HepG2 (cell line): ENCODE data around the gene RNF14. TPM values are rescaled to one million over a fixed set of nuclear protein-coding genes. Genes with fewer than 3 reads are reported as not detected.

Source experiments
- ATAC-seq: fragments of 200-7000 bp; cut with Tn5 transposase; 3 replicates; pipeline ENCODE4 v1.9.1; 2020; ENCODE audit warnings: mild to moderate bottlenecking, moderate library complexity
- BruUV-seq: library from RNA; stranded (reverse); fragments of 400-500 nt; replicated peaks from 2 replicates; lab custom pipeline; 2021; lab: Mats Ljungman, UMichigan
- CTCF ChIA-PET: fragments of 300-600 bp; formaldehyde crosslinking; extraction: SDS; loops from one replicate; lab custom pipeline; 2021; ENCODE audit warnings: low total read pairs, inconsistent platforms, low intra/inter-chr PET ratio; lab: Yijun Ruan, JAX
- POLR2A ChIA-PET: fragments of 350-600 bp; sonication (Branson Sonifier 250); formaldehyde crosslinking; loops from one replicate; lab custom pipeline; 2020; ENCODE audit warnings: antibody characterized with exemption, inconsistent platforms; lab: Yijun Ruan, JAX
- DNase-seq: peaks from one replicate; pipeline ENCODE4 v3.0.0-alpha.2; 2015; ENCODE audit warnings: low spot score
- FAIRE-seq: peaks from 3 replicates; lab custom pipeline; 2011; peaks lifted over from hg19 to GRCh38; lab: Jason Lieb, UNC
- H2AFZ ChIP-seq: one replicate; pipeline ENCODE4 v1.6.1; 2011; ENCODE audit warnings: low read length, inconsistent platforms
- H3K27ac ChIP-seq: fragments of 300-600 bp; 3 replicates; pipeline ENCODE4 v1.8.0; 2011; ENCODE audit warnings: mixed run types, mild to moderate bottlenecking, mixed read lengths, low read length, inconsistent platforms; ENCODE audit not compliant: insufficient read depth; ENCODE audit errors: extremely low read length
- H3K27me3 ChIP-seq, 2 experiments: fragments of 200-600 bp in 1 of 2; 2 replicates in 1 of 2; 3 replicates in 1 of 2; pipeline versions ENCODE4 v1.6.0 to v1.8.0; 2011; ENCODE audit warnings: low read length in 2 of 2, mild to moderate bottlenecking in 2 of 2, moderate library complexity in 2 of 2, inconsistent platforms in 1 of 2; ENCODE audit not compliant: insufficient read depth in 2 of 2, control insufficient read depth in 1 of 2
- H3K36me3 ChIP-seq, 2 experiments: fragments of 200-600 bp in 1 of 2; replicated peaks in 1 of 2; 2 replicates in 1 of 2; 3 replicates in 1 of 2; pipeline versions ENCODE4 v1.5.1 to v1.8.0; 2011; ENCODE audit warnings: low read length in 2 of 2, inconsistent platforms in 1 of 2; ENCODE audit not compliant: insufficient read depth in 2 of 2, control insufficient read depth in 1 of 2
- H3K4me1 ChIP-seq: 2 replicates; pipeline ENCODE4 v1.5.1; 2012; ENCODE audit warnings: low read length, inconsistent platforms; ENCODE audit not compliant: insufficient read depth
- H3K4me2 ChIP-seq: 2 replicates; pipeline ENCODE4 v1.6.0; 2011; ENCODE audit warnings: low read depth, low read length, inconsistent platforms
- H3K4me3 ChIP-seq, 3 experiments: fragments of 200-600 bp in 1 of 3; sonication (generic), shearing (Covaris generic) in 1 of 3; replicated peaks in 1 of 3; 2 replicates each; pipeline ENCODE4 v1.5.1; 2011 to 2016; ENCODE audit warnings: low read length in 3 of 3, inconsistent platforms in 2 of 3, low read depth in 2 of 3, mild to moderate bottlenecking in 2 of 3, control low read depth in 1 of 3, mixed read lengths in 1 of 3; ENCODE audit not compliant: insufficient read depth in 1 of 3
- H3K79me2 ChIP-seq: one replicate; pipeline ENCODE4 v1.6.1; 2011; ENCODE audit warnings: low read length, inconsistent platforms; ENCODE audit not compliant: insufficient read depth
- H3K9ac ChIP-seq: 2 replicates; pipeline ENCODE4 v1.6.0; 2011; ENCODE audit warnings: mild to moderate bottlenecking, low read depth, low read length, inconsistent platforms; ENCODE audit not compliant: insufficient read depth
- H3K9me3 ChIP-seq: 2 replicates; pipeline ENCODE4 v1.5.1; 2012; ENCODE audit warnings: mild to moderate bottlenecking, low read length
- H4K20me1 ChIP-seq: 2 replicates; pipeline ENCODE4 v1.6.0; 2011; ENCODE audit warnings: inconsistent platforms, mild to moderate bottlenecking, low read length, moderate library complexity; ENCODE audit not compliant: insufficient read depth
- GFI1 ChIP-seq: sonication (generic); formaldehyde crosslinking; IDR thresholded peaks from 2 replicates; pipeline ENCODE4 v1.5.0; 2020; ENCODE audit warnings: missing genetic modification reagents, mild to moderate bottlenecking, borderline replicate concordance
- U2AF1 ChIP-seq: fragments of 200-400 bp; formaldehyde crosslinking; optimal IDR thresholded peaks from 2 replicates; pipeline ENCODE3; 2017; ENCODE audit warnings: mild to moderate bottlenecking, low read depth, low read length
- ZBTB38 ChIP-seq: sonication (generic); formaldehyde crosslinking; IDR thresholded peaks from 2 replicates; pipeline ENCODE4 v1.5.1; 2020; ENCODE audit warnings: mild to moderate bottlenecking, missing genetic modification reagents
- ZNF256 ChIP-seq: sonication (generic); formaldehyde crosslinking; conservative IDR thresholded peaks from 2 replicates; pipeline ENCODE4 v1.4.0; 2020; ENCODE audit warnings: missing genetic modification reagents
- ZNF326 ChIP-seq: sonication (generic); formaldehyde crosslinking; IDR thresholded peaks from 2 replicates; pipeline ENCODE4 v1.4.0; 2020; ENCODE audit warnings: missing genetic modification reagents, borderline replicate concordance
- ZNF335 ChIP-seq: sonication (generic); formaldehyde crosslinking; IDR thresholded peaks from 2 replicates; pipeline ENCODE4 v1.4.0; 2020; ENCODE audit warnings: missing genetic modification reagents
- ZNF672 ChIP-seq: sonication (generic); formaldehyde crosslinking; IDR thresholded peaks from 2 replicates; pipeline ENCODE4 v1.8.1; 2022; ENCODE audit warnings: missing genetic modification reagents
- WGBS: methylation state at CpG from one replicate; pipeline ENCODE4 v1.1.6; 2017; ENCODE audit warnings: low lambda C conversion rate; 5-methylcytosine and 5-hydroxymethylcytosine counted together
- in situ Hi-C: cut with HindIII; loops from 2 replicates; pipeline ENCODE4 v1.10.0; 2017; ENCODE audit warnings: low pct_unique_long_range_greater_than_20kb; ENCODE audit not compliant: extremely low pct_ligation_motif_present
- intact Hi-C: fragments of 100-400 bp; cut with micrococcal nuclease; formaldehyde crosslinking; loops from one replicate; pipeline ENCODE4 v1.10.0; 2022; ENCODE audit not compliant: unreplicated experiment
- polyA plus RNA-seq, 8 experiments: library from polyadenylated mRNA; depleted of rRNA in 3 of 8; stranded (reverse) in 7 of 8; unstranded in 1 of 8; fragments of >200 nt; fragmentation: Illumina TruSeq in 4 of 8; extraction: Trizol in 4 of 8; gene quantifications; 2 replicates each; pipeline versions ENCODE4 v1.2.1 to v1.2.3, GENCODE V29; 2011 to 2016; ENCODE audit warnings: low read depth in 4 of 8, missing spikeins in 1 of 8, mixed read lengths in 1 of 8; ENCODE audit not compliant: insufficient read depth in 1 of 8
- total RNA-seq, 5 experiments: library from RNA; depleted of rRNA; stranded (reverse); fragments of >200 nt; fragmentation: Illumina TruSeq; extraction: Trizol; gene quantifications; 2 replicates each; pipeline ENCODE4 v1.2.3, GENCODE V29; 2016; ENCODE audit warnings: low read depth in 1 of 5
- TF ChIP-seq, protein P1 (sequence below), 2 experiments: sonication (generic) in 1 of 2; formaldehyde crosslinking in 1 of 2; IDR thresholded peaks; 2 replicates each; pipeline versions ENCODE4 v1.5.1 to v1.6.1; 2011 to 2020; ENCODE audit warnings: borderline replicate concordance in 1 of 2, low read depth in 1 of 2, low read length in 1 of 2, mild to moderate bottlenecking in 1 of 2, missing genetic modification reagents in 1 of 2, moderate library complexity in 1 of 2
- TF ChIP-seq, protein P2 (sequence below), 2 experiments: sonication (generic) in 1 of 2; formaldehyde crosslinking in 1 of 2; IDR thresholded peaks; 2 replicates each; pipeline versions ENCODE4 v1.4.0 to v1.6.1; 2018 to 2020; ENCODE audit warnings: missing genetic modification reagents in 2 of 2, borderline replicate concordance in 1 of 2, low read depth in 1 of 2, mild to moderate bottlenecking in 1 of 2, missing biosample characterization in 1 of 2
- TF ChIP-seq, protein P3 (sequence below): IDR thresholded peaks from 2 replicates; pipeline ENCODE4 v1.6.1; 2016; ENCODE audit warnings: mild to moderate bottlenecking, missing biosample characterization, missing genetic modification reagents
- TF ChIP-seq, protein P4 (sequence below): sonication (generic); formaldehyde crosslinking; IDR thresholded peaks from 2 replicates; pipeline ENCODE4 v1.5.0; 2020; ENCODE audit warnings: mild to moderate bottlenecking, missing genetic modification reagents, moderate library complexity
- TF ChIP-seq, protein P5 (sequence below): sonication (generic); formaldehyde crosslinking; IDR thresholded peaks from 2 replicates; pipeline ENCODE4; 2020; ENCODE audit warnings: missing genetic modification reagents, mild to moderate bottlenecking, borderline replicate concordance

RNF14 gene
- total and polyA plus RNA-seq, 2 of the 13 experiments (the other 11 are each of a cell fraction or from before 2014, with no cell fraction given), result 11.3 to 28.1 TPM

DNA sequence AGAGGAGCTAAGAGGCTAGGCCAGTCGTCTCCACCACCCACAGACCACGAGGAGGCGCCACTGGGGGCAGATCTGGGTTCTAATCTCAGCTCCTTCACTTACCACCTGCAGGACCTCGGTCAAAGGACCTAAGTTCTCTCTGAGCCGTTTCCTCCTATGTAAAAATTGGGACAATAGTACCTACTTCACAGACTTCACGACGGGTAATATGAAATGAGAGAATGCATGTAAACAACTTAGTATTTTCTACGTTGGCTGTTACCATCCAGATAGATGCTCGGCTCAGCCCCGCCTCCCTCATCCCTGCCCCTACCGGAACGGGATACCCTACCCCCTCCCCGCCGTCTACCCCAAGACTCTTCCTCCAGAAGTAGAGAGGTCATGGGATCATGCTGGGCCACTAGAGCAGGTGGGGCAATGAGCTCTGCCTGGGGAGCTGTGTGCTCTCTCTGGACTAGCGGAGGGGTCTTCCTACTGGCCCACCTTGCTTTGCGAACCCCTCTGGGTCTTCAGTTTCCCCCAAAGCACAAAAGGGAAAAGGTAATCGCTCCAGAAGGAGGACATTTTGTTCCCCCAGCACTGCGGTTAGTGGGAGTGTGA, 43.4 kb downstream of the RNF14 start:
- ChIA-PET POLR2A (interaction anchor here (1.1 to 2.2 kb wide), 8 partner anchors 13 to 89 kb away, joined by 3 to 12 read pairs (median 7); partner anchors contain the start of genes DELE1 and RNF14), CTCF (interaction anchor here (0.7 to 1.3 kb wide), 2 partner anchors 132 to 347 kb away, joined by 3 to 5 read pairs; no protein-coding TSS in a partner anchor)
- Histone ChIP-seq H3K27me3 (peaks cover 0 to 5% of the 10 kb centered on the region in 2 experiments; a peak in 1 of 5 replicates), H3K27ac (peak overlapping the region; percentile 68), H3K4me3 (peak overlapping the region; percentile 65 to 82 (median 68); a peak in 5 of 6 replicates), H2AFZ (no peak overlapping the region), H3K36me3 (peaks cover 3 to 7% of the 10 kb centered on the region in 2 experiments; a peak in 3 of 5 replicates), H3K79me2 (no peaks in the 10 kb centered on the region), H3K4me2 (peak overlapping the region; percentile 99), H3K4me1 (peaks cover 43% of the 10 kb centered on the region), H3K9ac (peak overlapping the region; percentile 82), H4K20me1 (no peaks in the 10 kb centered on the region), H3K9me3 (no peaks in the 10 kb centered on the region)
- intact Hi-C loops, result no loop called here
- no peak for FAIRE-seq
- BruUV-seq, result TSS peak; percentile 69
- ATAC-seq, result peak; percentile 7; the same call in 1 of the 3 replicates
- peak; percentile 9 for DNase-seq
- 77% methylated on average over 17 of the region's 18 CpGs for WGBS
- in situ Hi-C loops, result no loop called here
- TF ChIP-seq ZNF672 (CRISPR knock-in tag) (no peak), U2AF1 (no peak), ZNF335 (CRISPR knock-in tag) (peak; percentile 34; the same call in 1 of the 2 replicates), GFI1 (CRISPR knock-in tag) (peak; percentile 82), ZNF326 (CRISPR knock-in tag) (no peak), ZNF256 (no peak), ZBTB38 (CRISPR knock-in tag) (0 out of 2 replicates have a peak, but pooled peaks have one; percentile 38)
- TF ChIP-seq, protein P1, sequence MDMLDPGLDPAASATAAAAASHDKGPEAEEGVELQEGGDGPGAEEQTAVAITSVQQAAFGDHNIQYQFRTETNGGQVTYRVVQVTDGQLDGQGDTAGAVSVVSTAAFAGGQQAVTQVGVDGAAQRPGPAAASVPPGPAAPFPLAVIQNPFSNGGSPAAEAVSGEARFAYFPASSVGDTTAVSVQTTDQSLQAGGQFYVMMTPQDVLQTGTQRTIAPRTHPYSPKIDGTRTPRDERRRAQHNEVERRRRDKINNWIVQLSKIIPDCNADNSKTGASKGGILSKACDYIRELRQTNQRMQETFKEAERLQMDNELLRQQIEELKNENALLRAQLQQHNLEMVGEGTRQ (IDR thresholded peaks at IDR 0.05; ENCODE audit: low read depth, low read length), result no peak
- TF ChIP-seq, protein P1 (CRISPR knock-in tag; IDR thresholded peaks at IDR 0.05; ENCODE audit: borderline replicate concordance), result no peak
- TF ChIP-seq, protein P2, sequence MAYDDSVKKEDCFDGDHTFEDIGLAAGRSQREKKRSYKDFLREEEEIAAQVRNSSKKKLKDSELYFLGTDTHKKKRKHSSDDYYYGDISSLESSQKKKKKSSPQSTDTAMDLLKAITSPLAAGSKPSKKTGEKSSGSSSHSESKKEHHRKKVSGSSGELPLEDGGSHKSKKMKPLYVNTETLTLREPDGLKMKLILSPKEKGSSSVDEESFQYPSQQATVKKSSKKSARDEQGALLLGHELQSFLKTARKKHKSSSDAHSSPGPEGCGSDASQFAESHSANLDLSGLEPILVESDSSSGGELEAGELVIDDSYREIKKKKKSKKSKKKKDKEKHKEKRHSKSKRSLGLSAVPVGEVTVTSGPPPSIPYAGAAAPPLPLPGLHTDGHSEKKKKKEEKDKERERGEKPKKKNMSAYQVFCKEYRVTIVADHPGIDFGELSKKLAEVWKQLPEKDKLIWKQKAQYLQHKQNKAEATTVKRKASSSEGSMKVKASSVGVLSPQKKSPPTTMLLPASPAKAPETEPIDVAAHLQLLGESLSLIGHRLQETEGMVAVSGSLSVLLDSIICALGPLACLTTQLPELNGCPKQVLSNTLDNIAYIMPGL (CRISPR knock-in tag; IDR thresholded peaks at IDR 0.05; ENCODE audit: borderline replicate concordance in 1 of 2, low read depth in 1 of 2), result 0 out of 4 replicates have a peak, but pooled peaks of 1 of the 2 experiments have one; percentile 26
- TF ChIP-seq, protein P3, sequence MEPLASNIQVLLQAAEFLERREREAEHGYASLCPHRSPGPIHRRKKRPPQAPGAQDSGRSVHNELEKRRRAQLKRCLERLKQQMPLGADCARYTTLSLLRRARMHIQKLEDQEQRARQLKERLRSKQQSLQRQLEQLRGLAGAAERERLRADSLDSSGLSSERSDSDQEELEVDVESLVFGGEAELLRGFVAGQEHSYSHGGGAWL, result 0 out of 2 replicates have a peak, but pooled peaks have one; percentile 5
- TF ChIP-seq, protein P4, sequence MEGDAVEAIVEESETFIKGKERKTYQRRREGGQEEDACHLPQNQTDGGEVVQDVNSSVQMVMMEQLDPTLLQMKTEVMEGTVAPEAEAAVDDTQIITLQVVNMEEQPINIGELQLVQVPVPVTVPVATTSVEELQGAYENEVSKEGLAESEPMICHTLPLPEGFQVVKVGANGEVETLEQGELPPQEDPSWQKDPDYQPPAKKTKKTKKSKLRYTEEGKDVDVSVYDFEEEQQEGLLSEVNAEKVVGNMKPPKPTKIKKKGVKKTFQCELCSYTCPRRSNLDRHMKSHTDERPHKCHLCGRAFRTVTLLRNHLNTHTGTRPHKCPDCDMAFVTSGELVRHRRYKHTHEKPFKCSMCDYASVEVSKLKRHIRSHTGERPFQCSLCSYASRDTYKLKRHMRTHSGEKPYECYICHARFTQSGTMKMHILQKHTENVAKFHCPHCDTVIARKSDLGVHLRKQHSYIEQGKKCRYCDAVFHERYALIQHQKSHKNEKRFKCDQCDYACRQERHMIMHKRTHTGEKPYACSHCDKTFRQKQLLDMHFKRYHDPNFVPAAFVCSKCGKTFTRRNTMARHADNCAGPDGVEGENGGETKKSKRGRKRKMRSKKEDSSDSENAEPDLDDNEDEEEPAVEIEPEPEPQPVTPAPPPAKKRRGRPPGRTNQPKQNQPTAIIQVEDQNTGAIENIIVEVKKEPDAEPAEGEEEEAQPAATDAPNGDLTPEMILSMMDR, result peak; percentile 32; the same call in 1 of the 2 replicates
- TF ChIP-seq, protein P5, sequence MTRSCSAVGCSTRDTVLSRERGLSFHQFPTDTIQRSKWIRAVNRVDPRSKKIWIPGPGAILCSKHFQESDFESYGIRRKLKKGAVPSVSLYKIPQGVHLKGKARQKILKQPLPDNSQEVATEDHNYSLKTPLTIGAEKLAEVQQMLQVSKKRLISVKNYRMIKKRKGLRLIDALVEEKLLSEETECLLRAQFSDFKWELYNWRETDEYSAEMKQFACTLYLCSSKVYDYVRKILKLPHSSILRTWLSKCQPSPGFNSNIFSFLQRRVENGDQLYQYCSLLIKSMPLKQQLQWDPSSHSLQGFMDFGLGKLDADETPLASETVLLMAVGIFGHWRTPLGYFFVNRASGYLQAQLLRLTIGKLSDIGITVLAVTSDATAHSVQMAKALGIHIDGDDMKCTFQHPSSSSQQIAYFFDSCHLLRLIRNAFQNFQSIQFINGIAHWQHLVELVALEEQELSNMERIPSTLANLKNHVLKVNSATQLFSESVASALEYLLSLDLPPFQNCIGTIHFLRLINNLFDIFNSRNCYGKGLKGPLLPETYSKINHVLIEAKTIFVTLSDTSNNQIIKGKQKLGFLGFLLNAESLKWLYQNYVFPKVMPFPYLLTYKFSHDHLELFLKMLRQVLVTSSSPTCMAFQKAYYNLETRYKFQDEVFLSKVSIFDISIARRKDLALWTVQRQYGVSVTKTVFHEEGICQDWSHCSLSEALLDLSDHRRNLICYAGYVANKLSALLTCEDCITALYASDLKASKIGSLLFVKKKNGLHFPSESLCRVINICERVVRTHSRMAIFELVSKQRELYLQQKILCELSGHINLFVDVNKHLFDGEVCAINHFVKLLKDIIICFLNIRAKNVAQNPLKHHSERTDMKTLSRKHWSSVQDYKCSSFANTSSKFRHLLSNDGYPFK (CRISPR knock-in tag), result peak; percentile 35; the same call in 1 of the 2 replicates
